HG03097 (cell line): ENCODE data around the gene TMPRSS13.

Source experiments
- ATAC-seq: cut with Tn5 transposase; IDR thresholded peaks from one replicate; pipeline ENCODE4 v1.9.1; 2021; ENCODE audit not compliant: unreplicated experiment, low FRiP score

The TMPRSS13 gene

GRCh38 chr11:117860139-117860538 is 69.1 kb downstream of the TMPRSS13 start:
- ATAC-seq, result no peak

DNA sequence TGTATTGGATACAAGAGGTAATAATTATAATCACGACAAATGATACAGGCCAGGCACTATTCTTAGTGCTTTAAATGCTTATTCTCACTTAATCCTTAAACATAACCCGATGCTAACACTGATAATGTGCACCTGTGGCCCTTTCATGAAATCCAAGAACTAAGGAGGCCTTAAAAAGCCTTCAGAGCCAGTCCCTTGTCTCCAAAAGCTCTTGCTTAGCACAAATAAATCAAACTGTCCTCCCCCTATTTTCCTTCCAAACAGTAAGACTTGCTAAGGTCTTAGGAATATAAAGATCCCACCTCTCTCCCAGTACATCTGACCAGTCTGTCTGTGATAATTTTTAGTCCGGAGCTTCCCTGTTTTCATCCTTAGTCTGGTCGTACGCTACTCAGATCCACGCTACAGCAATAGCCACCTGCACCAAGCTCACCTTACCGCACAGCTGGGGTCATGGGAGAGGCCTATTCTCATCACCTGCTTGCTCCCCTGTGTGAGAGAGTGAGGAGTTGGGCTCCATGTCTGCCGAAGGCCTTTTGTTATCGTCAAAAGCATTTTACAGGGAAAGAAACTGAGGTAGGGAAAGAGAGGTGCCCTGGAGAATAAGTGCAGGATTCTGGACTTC is 69.6 kb downstream of the TMPRSS13 start:
- ATAC-seq, result no peak

GRCh38 chr11:117859061-117859460 is 70.1 kb downstream of the TMPRSS13 start:
- no peak for ATAC-seq

DNA sequence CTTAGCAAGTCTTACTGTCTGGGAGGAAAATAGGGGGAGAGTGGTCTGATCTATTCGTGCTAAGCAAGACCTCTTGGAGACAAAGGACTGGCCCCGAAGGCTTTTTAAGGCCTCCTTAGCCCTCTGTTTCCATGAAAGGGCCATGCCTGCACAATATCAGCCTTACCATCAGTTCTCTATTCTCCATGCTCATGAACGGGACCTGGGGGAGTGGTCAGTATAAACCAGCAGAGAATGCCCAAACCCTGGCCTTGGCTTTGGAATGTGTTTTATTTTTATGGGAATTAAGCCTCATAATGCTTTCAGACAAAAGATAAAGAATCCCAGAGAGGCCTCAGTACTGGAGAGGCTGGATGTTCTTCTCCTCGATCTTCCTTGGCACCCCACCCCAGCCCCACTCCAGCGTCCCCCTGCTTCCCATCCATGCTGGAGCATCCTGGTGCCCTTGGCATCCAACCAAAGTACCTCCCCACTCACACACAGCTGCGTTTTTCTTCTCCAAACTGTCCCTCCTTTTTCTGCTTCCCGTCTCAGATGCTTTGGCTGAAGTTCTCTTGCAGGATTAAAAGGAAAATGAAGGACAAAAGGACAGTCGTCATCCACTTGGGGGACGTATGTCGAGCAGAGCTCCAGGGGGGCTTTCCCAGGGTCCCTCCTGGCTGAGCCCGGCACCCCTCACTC is 71.3 kb downstream of the TMPRSS13 start:
- no peak for ATAC-seq

DNA sequence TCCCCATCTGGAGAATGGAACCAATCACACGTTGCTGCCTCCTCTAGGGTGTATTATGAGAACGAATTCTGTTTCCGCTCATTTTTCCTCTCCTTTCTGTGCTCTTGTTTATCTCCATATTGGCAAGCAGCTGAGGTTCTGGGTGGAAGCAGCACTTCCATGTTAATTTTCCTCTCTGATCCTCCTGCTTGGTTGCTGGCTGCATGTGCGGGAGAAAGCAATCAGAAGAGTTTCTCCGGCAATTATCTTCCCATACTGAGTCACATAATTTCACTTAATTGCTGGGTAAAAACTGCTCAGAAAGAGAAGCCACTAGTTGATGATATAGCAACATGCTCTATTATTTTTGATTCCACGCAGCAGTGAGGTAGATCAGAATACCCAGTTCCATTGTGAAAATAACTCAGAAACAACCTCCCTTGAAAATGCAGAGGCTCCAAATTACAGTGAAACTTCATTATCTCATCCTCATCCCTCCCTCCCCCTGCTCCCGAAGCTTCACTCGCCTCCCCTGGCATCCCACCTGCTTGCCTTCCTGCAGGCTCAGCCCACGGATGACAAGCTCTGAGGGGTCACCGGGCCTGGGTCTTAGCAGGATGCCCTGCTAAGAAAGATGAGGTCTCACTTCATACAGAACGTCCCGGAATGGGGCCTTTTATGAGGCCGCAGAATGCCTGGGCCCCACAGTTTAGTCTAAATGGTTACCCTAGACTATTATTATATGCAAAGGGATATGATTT is 73.1 kb downstream of the TMPRSS13 start:
- no peak for ATAC-seq

- no peak for ATAC-seq
Observed at GRCh38 chr11:117855186-117855845, 73.9 kb downstream of the TMPRSS13 start.

GRCh38 chr11:117852309-117852708 is 76.9 kb downstream of the TMPRSS13 start:
- ATAC-seq, result no peak

GRCh38 chr11:117851852-117852251 is 77.3 kb downstream of the TMPRSS13 start:
- ATAC-seq, result no peak

GRCh38 chr11:117851106-117851505 is 78.1 kb downstream of the TMPRSS13 start:
- no peak for ATAC-seq
